GM21447 (cell line): ENCODE measurements around the gene FGF10.
A peak's percentile ranks its signal among the peaks of the same experiment; 100 is the strongest.

Experiments
- ATAC-seq: cut with Tn5 transposase; IDR thresholded peaks from one replicate; pipeline ENCODE4 v1.9.1; 2021; ENCODE audit not compliant: unreplicated experiment

Gene FGF10

GRCh38 chr5:44358421-44358820 lies 30.8 kb downstream of the FGF10 start:
- ATAC-seq: no peak

- ATAC-seq: no peak
Observed at GRCh38 chr5:44356231-44356630, 33.0 kb downstream of the FGF10 start.

DNA sequence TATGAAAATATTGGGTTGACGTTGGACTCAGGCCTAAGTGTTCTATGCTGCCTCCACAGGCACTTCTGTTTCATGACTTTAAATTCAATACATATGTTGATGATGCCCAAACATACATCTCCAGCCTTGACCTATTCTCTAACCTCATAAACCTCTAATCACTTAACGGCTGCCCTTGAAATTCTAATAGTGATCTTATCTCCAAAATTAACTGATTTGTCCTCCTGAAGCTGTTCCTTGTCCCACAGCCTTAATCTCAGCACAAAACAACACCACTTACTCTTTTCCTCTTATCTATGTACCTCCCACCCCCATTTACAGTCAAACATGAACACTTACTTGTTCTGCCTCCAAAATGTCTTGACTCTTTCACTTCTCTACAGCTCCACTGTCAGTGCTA lies 43.3 kb downstream of the FGF10 start:
- ATAC-seq: no peak

- no peak for ATAC-seq
Observed at GRCh38 chr5:44336708-44337107, 52.5 kb downstream of the FGF10 start.

- ATAC-seq: no peak
Observed at GRCh38 chr5:44334622-44335021, 54.6 kb downstream of the FGF10 start.

DNA sequence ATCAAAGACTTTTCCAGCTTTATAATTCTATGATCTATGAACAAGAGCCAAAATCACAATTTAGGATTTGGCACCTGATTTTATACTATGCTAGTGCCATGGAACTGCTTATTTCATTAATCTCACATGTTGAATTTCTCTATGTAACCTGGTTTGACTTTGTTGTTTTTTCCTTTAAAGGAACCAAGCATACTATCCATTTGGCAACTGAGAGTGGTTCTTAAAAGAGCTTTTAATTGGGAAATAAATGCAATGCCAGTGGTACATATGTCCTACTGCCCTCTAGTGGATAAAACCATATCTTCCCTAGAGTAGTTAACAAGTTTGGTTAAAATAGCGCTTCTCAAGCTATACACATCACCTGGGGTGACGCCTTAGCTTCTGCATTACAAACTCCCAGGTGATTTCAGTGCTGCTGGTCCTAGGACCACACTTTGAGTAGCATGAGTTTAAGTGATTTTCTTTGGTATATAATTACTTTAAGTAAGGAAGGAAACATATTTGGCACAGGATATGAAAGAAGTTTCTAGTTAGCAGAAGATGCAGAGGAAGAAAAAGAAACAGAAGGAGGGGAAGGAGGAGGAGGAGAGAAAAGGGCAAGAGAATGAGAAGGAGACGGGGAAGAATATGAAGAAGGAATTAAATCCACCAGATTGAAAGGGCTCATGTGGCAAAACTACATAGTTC lies 56.8 kb downstream of the FGF10 start:
- ATAC-seq: peak; percentile 74

DNA sequence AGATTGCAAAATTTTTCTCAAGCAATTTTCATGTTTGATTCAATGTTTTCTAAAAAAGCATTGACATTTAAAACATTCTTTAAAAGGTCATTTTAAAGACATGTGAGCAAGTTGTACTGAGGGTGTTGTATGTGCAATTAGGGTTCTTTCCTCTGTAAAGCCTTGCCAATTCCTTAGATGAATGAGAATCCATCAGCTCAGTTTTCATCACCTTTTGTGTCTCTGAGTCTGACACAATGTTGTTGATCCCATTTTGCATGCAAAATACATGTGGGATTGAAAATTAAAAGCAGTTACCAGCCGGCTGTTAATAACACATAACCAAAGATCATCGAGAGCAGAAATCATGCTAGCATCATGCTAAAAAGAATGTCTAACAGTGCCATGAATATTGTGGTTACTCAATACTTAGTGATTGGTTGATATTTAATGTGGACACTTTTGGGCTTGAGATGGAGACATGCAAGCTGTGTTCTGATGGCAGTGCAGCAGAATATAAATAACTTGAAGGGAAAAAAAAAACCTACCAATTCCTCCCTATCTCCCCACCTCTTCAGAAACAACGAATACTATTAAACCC lies 57.7 kb downstream of the FGF10 start:
- no peak for ATAC-seq

- no peak for ATAC-seq
Observed at GRCh38 chr5:44329716-44330115, 59.5 kb downstream of the FGF10 start.

DNA sequence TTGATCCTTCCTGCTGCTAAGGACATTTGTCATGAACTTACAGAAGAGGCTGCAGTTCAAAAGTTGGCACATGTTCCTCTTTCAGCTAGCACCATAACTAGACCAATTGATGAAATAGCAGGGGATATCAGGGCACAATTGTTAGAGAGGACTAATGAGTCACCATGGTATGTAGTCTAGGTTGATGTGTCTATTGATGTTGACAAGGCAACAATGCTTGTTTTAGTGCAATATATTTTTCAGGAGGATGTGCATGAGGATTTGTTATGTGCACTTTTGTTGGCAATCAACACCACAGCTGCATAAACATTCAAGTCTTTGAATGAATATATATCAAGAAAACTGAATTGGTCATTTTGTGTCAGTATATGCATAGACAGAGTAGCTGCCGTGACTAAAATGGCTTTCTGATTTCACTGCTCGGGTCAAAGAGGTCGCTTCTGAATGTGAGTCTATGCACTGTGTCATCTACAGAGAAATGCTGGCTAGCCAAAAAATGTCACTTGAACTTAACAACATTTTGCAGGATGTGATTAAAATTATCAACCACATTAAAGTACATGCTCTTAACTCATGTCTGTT lies 68.0 kb downstream of the FGF10 start:
- no peak for ATAC-seq

- ATAC-seq: no peak
Observed at GRCh38 chr5:44320188-44320587, 69.0 kb downstream of the FGF10 start.

DNA sequence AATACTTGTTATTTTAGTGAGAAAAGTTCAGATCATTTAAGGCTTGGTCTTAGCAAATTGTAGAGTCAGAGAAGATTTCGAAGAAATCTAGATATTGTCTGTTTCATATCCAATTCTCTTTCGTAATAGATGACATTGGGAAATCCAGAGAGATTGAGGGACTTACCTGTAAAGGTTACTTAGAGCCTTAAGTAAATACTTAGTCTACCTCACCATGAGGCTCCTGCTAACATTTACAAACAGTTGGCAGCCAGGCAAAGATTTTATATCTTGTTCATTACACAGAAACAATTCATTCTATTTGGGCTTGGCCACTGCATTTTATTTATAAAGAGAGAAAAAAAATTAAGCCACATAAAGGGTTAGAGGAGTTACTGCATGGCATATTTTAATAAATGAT lies 70.3 kb downstream of the FGF10 start:
- no peak for ATAC-seq

DNA sequence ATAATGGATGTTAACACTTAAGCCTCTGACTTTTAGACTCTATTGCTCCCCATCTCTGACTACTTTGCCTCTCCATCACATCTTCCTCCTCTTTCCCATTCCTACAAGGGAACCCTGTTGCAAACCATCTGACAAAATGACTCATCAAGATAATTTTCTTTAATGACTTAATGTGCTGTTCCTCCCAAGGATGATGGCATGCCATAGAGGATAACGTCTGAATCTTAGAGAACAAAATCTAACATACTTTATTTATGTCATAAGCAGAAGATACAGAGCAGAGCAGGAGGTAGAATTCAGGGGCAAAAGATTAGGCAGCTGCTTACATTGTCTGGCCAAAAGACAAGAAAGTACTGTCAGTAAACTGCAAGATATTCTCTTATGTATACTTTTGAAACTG lies 76.8 kb downstream of the FGF10 start:
- ATAC-seq: no peak

- no peak for ATAC-seq
Observed at GRCh38 chr5:44300551-44300950, 88.7 kb downstream of the FGF10 start.

DNA sequence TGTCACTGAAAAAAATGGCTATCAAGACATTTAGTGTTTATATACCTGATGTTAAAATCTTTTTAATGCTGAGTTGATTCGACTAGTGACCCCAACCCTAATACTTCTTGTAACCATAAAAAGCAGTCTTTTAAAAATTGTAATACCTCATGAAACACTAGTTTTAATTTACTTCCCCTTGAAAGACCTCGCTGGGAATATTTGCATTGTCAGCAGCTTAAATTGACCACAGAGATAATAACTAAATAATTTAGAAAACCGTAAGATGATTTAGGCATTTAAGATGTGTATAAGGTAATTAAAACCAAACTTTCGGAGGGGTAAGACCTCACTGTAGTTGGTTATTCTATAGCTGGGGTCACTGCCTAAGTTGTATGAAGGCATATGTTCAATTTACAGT lies 89.8 kb downstream of the FGF10 start:
- no peak for ATAC-seq

DNA sequence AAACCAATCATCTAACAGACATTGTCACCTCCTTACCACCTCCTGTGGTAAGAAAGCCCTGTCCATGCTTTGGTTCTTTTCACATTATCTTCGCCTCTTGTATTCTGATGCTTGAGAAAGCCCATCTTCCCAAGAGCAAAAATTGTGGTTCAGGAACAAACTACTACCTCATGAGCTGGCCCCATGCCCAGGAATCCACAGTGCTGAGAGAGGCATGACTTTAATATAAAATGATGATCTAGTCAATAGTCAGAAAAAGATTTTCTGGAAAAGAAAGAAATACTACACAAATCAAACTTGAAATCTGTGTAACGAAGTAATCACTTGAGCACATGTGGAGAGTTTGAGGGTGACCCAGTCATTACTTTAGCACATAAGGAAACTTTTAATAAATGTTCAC lies 94.7 kb downstream of the FGF10 start:
- no peak for ATAC-seq

GRCh38 chr5:44292736-44293135 lies 96.5 kb downstream of the FGF10 start:
- ATAC-seq: no peak

GRCh38 chr5:44278469-44278868 lies 110.8 kb downstream of the FGF10 start:
- no peak for ATAC-seq

GRCh38 chr5:44275908-44276307 lies 113.3 kb downstream of the FGF10 start:
- no peak for ATAC-seq

DNA sequence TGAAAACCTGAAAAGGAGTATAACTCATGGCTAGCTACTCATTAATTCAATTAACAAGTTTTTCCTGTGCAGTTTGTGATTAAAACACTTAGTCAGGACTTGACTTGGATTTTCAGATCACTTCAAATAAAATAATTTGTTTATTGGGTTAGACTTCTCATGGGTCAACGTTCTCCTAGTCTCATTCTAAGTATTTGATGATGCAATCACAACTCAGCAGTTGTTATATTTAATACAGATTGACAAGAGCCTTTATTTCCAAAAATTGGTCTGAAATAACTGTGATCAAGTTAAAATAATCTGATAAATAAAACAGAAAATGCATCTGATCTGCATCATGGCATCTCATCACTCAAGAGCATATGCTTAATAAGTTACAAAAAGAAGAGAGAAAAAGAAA lies 113.9 kb downstream of the FGF10 start:
- no peak for ATAC-seq

DNA sequence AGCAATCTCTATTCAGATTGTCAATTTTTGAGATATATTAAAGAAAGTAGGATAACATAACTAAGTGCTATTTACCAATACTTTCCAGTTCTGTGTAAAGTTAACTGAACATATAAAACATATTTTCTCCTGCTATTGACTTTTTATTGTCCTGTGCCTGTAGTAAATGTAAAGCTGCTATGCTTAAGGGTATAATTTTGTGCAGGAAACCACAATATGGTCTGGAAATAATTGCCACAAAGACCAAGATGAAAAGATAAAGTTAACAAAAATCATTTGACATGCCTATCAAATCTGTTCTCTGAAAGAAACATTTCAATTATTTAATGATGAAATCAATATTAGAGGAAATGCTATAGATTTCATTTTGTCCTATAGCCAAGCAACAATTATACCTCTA lies 121.3 kb downstream of the FGF10 start:
- ATAC-seq: no peak

GRCh38 chr5:44266882-44267576 lies 122.2 kb downstream of the FGF10 start:
- no peak for ATAC-seq

GRCh38 chr5:44265713-44266112 lies 123.5 kb downstream of the FGF10 start:
- no peak for ATAC-seq
